ENCODE data around the gene PGK1.

DNA sequence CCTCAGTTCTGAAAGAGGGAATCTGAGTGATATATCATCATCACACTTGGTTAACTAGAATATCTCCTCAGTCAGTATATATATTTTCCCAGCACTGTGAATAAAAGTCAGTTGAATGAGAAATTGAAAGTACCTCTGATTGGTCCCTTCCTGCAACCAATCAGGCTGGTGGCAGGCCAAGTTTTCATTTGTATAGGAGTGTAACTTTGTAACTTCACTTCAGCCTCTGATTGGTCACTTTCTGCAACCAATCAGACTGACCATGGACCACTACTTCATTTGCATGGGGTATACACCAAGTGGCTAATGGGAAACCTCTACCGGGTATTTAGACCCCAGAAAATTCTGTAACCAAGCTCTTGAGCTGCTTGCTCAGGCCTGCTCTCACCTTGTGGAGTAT is 2.0 kb upstream of the PGK1 start:
- TF ChIP-seq, protein P1, sequence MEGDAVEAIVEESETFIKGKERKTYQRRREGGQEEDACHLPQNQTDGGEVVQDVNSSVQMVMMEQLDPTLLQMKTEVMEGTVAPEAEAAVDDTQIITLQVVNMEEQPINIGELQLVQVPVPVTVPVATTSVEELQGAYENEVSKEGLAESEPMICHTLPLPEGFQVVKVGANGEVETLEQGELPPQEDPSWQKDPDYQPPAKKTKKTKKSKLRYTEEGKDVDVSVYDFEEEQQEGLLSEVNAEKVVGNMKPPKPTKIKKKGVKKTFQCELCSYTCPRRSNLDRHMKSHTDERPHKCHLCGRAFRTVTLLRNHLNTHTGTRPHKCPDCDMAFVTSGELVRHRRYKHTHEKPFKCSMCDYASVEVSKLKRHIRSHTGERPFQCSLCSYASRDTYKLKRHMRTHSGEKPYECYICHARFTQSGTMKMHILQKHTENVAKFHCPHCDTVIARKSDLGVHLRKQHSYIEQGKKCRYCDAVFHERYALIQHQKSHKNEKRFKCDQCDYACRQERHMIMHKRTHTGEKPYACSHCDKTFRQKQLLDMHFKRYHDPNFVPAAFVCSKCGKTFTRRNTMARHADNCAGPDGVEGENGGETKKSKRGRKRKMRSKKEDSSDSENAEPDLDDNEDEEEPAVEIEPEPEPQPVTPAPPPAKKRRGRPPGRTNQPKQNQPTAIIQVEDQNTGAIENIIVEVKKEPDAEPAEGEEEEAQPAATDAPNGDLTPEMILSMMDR (IDR thresholded peaks at IDR 0.05): no peak
- TF ChIP-seq POLR2A (IDR thresholded peaks at IDR 0.05) (no peak), POLR2AphosphoS5 (IDR thresholded peaks at IDR 0.05) (no peak)

Data from breast epithelium (tissue), 3 donors.